ENCODE data around the gene SLC29A3.

The SLC29A3 gene

DNA sequence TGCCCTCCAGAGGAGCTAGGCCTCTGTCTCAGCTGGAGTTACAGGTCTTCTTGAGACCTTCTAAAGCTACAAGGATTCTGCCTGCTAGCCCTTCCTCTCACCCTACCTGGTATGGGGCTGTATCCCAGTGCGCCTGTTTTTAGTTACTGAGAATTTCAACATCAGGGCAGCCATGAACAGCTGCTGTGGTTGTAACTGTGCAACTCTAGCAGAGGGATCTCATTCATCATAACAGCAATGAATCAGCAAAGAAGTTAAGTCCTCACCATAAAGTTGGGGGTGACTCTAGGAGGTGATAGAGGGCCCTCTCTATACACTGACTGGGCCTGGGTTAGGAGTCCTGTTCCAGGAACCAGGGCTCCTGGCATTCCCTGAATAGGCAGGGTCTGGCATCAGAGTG lies 63.7 kb downstream of the SLC29A3 start:
- TF ChIP-seq NFIC (IDR thresholded peaks at IDR 0.05) (no peak), TAF1 (IDR thresholded peaks at IDR 0.05; ENCODE audit: low read depth) (no peak), CREB1 (IDR thresholded peaks at IDR 0.05; ENCODE audit: low read depth) (no peak), EP300 (IDR thresholded peaks at IDR 0.05; ENCODE audit: borderline replicate concordance) (no peak), YY1 (IDR thresholded peaks at IDR 0.05; ENCODE audit: low read depth) (no peak), EGR1 (IDR thresholded peaks at IDR 0.05) (no peak)
- TF ChIP-seq, protein P1, sequence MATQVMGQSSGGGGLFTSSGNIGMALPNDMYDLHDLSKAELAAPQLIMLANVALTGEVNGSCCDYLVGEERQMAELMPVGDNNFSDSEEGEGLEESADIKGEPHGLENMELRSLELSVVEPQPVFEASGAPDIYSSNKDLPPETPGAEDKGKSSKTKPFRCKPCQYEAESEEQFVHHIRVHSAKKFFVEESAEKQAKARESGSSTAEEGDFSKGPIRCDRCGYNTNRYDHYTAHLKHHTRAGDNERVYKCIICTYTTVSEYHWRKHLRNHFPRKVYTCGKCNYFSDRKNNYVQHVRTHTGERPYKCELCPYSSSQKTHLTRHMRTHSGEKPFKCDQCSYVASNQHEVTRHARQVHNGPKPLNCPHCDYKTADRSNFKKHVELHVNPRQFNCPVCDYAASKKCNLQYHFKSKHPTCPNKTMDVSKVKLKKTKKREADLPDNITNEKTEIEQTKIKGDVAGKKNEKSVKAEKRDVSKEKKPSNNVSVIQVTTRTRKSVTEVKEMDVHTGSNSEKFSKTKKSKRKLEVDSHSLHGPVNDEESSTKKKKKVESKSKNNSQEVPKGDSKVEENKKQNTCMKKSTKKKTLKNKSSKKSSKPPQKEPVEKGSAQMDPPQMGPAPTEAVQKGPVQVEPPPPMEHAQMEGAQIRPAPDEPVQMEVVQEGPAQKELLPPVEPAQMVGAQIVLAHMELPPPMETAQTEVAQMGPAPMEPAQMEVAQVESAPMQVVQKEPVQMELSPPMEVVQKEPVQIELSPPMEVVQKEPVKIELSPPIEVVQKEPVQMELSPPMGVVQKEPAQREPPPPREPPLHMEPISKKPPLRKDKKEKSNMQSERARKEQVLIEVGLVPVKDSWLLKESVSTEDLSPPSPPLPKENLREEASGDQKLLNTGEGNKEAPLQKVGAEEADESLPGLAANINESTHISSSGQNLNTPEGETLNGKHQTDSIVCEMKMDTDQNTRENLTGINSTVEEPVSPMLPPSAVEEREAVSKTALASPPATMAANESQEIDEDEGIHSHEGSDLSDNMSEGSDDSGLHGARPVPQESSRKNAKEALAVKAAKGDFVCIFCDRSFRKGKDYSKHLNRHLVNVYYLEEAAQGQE (IDR thresholded peaks at IDR 0.05; ENCODE audit: low read depth): no peak
- TF ChIP-seq, protein P2, sequence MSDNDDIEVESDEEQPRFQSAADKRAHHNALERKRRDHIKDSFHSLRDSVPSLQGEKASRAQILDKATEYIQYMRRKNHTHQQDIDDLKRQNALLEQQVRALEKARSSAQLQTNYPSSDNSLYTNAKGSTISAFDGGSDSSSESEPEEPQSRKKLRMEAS (IDR thresholded peaks at IDR 0.05): no peak

DNA sequence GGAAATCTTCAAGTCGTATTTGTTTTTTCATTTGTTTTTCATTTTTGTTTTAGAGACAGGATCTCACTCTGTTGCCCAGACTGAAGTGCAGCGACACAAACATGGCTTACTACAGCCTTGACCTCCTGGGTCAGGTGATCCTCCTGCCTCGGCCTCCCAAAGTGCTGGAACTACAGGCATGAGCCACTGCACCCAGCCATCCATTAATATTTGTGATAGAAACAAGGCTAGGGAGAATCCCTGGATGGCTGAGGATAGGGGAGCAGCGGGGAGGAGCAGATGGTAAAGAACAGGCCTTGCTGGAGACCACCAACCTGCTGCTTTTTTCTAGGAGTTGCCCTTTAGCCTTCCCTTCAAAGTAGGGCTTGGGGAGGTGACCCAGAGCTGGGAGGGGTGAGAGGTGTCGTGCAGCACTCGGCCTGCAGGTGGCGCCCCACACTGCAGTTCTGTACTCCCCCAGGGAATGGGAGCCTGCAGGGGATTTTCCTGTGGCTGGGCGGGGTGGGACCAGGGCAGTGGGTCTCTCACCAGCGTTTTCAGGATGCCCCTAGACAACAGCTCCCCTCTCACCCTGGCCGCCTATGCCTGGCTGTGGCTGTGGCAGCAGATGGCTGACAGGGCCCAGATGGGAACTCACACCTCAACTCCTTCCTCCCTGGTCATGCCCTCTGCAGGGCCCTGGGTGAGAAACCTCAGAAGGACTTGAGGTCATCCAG lies 65.1 kb downstream of the SLC29A3 start:
- TF ChIP-seq RAD21 (IDR thresholded peaks at IDR 0.05; ENCODE audit: low read depth) (peak; percentile 94), CEBPB (IDR thresholded peaks at IDR 0.05) (no peak), CREB1 (IDR thresholded peaks at IDR 0.05; ENCODE audit: low read depth) (no peak)

DNA sequence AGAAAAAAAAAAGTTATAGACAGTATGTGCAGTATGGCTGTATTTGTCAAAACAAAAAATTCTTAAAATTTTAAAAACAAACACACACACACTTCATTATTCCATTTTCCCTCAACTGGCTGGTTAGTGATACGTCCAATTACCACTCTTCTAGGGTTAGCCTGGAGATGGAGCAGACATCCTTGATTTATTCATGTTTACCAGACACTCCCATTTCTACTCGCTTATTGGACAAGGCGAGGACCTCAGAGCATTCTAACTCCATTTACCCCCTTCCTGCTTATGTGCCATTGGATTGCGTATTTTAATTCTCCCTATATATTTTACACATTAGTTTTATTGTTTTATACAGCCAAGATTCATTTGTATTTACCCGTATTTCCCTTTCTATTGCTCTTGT lies 69.1 kb downstream of the SLC29A3 start:
- TF ChIP-seq EGR1 (IDR thresholded peaks at IDR 0.05) (no peak), RAD21 (IDR thresholded peaks at IDR 0.05; ENCODE audit: low read depth) (no peak), TAF1 (IDR thresholded peaks at IDR 0.05; ENCODE audit: low read depth) (no peak), ZBTB7A (IDR thresholded peaks at IDR 0.05; ENCODE audit: low read depth) (no peak), TEAD4 (IDR thresholded peaks at IDR 0.05) (no peak), EP300 (IDR thresholded peaks at IDR 0.05; ENCODE audit: borderline replicate concordance) (no peak), TCF12 (IDR thresholded peaks at IDR 0.05; ENCODE audit: low read depth) (no peak), FOXM1 (IDR thresholded peaks at IDR 0.05; ENCODE audit: borderline replicate concordance, low read depth) (no peak), CREB1 (IDR thresholded peaks at IDR 0.05; ENCODE audit: low read depth) (no peak), CEBPB (IDR thresholded peaks at IDR 0.05) (no peak)
- TF ChIP-seq, protein P2 (IDR thresholded peaks at IDR 0.05): no peak
- TF ChIP-seq, protein P1 (IDR thresholded peaks at IDR 0.05; ENCODE audit: low read depth): no peak

DNA sequence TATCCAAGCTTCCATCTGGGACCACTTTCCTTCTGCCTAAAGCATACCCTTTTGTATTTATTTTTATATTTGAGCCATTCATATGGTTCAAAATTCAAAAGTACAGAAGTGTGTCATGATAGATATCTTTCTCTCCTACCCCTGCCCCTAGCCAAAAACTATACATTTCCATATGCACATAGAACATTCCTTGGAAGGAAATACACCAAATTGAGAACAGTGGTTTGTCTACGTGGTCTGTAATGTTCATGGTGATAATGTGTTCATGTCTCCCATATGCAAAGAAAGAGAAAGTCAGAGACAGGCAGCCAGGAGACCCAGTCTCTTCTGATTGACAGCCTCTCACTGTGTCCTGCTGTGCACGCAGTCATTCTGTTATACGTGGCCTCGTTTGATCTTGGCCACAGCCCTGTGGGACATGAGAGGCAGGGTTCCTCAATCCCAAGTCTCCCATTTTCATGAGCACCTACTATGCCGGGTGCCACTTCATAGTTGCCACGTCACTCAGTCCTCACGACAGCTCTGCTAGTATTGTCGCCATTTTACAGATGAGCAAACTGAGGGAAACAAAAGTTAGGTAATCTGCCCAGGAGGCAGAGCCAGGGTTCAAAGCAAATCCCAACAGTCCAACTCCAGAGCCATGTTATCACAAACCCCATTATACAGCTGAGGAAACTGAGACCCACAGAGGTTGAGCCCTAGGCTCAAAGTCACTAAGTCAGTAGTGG lies 69.7 kb downstream of the SLC29A3 start:
- TF ChIP-seq EGR1 (IDR thresholded peaks at IDR 0.05) (no peak), TCF12 (IDR thresholded peaks at IDR 0.05; ENCODE audit: low read depth) (no peak), TAF1 (IDR thresholded peaks at IDR 0.05; ENCODE audit: low read depth) (no peak), FOXM1 (IDR thresholded peaks at IDR 0.05; ENCODE audit: borderline replicate concordance, low read depth) (no peak), ZBTB7A (IDR thresholded peaks at IDR 0.05; ENCODE audit: low read depth) (no peak), CEBPB (IDR thresholded peaks at IDR 0.05) (no peak), NFIC (IDR thresholded peaks at IDR 0.05) (no peak), RAD21 (IDR thresholded peaks at IDR 0.05; ENCODE audit: low read depth) (no peak), CREB1 (IDR thresholded peaks at IDR 0.05; ENCODE audit: low read depth) (no peak), TEAD4 (IDR thresholded peaks at IDR 0.05) (no peak), EP300 (IDR thresholded peaks at IDR 0.05; ENCODE audit: borderline replicate concordance) (no peak), YY1 (IDR thresholded peaks at IDR 0.05; ENCODE audit: low read depth) (no peak)
- TF ChIP-seq, protein P3, sequence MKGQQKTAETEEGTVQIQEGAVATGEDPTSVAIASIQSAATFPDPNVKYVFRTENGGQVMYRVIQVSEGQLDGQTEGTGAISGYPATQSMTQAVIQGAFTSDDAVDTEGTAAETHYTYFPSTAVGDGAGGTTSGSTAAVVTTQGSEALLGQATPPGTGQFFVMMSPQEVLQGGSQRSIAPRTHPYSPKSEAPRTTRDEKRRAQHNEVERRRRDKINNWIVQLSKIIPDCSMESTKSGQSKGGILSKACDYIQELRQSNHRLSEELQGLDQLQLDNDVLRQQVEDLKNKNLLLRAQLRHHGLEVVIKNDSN (IDR thresholded peaks at IDR 0.05): no peak
- TF ChIP-seq, protein P2 (IDR thresholded peaks at IDR 0.05): no peak
- TF ChIP-seq, protein P1 (IDR thresholded peaks at IDR 0.05; ENCODE audit: low read depth): no peak

Measured in Ishikawa (cell line).